Activated effector memory CD4-positive, alpha-beta T cell treated with anti-CD3 and anti-CD28 coated beads, Interleukin-2, amount 50 U/mL, for 16 hours (primary cell): Measurements from ENCODE around the gene B4GALT2.

Experiments
- DNase-seq: peaks from one replicate; pipeline ENCODE4 v3.0.0-alpha.2; 2020

Gene B4GALT2

DNA sequence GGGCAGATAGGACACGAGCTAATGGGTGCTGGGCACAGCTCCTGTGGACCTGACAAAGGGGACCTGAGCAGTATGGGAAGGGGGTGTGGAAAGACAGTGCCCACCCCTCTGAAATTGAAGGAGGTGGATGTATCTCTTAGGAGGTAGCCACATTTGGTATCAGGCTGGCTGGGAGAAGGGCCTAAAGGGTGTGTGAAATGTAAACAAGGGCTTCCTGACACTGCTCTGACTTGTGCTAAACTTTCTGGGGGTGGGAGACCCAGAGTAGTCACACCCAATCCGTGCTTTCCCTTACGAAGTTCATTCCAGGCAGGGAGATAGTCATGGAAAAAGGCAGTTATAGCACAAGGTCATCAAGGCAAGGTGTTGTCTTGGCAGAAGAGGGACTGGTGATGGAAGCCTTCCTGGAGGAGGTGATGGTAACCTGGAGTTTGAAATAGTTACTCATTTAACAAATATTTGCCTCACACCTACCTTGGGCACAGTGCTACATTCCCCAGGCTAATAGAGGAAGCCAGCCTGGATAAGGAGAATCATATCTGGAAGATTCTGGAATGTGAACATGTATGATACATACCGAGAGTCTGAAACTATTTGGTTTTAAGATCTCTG lies 7.1 kb downstream of the B4GALT2 start:
- no peak for DNase-seq

DNA sequence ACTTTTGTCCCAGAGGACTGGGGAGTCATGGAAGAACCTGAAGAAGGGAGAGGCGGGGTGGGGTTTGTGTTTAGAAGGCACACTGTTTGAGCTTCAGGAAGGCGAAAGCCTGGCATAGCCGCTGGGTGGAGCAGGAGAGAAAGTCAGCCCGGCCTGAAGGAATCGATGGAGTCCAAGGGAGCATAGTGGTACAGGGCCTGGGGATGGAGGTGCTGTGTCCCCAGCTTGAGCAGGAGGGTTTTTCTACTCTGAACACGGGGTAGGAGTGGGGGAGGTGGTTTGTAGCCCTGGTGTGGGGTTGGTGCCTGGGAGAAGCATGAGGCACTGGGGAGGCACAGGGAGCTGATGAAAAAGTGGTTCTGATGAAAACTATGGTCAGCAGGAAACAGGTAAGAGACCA lies 7.7 kb downstream of the B4GALT2 start:
- no peak for DNase-seq

DNA sequence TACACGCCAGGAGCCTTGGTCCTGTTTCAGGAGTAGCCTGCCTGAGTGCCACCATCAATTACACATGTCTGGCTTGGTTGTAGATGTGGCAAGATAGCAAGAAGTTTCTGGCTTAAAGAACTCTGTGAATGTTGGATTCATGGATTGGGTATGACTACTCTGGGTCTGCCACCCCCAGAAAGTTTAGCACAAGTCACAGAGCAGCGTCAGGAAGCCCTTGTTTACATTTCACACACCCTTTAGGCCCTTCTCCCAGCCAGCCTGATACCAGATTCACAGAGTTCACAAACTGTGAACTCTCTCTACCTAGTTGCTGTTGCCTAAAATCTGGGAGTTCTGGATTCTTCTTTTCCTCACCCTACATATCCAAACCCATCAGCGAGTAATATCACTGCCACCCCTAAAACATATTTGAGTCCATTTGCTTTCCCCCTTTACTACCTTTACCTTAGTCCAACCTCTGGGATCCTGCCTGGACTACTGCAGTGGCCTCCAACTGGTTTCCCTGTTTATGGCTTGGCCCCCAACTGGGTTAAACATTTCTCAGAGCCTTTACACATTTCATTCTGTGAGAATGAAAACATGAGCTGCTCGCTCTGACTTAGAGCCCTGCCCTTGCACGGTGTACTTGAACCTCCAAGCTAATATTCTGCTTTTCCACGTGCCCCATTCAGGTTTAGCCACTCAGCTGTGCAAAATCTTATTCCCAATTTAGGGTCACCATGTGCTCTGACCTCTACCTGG lies 8.3 kb downstream of the B4GALT2 start:
- no peak for DNase-seq

DNA sequence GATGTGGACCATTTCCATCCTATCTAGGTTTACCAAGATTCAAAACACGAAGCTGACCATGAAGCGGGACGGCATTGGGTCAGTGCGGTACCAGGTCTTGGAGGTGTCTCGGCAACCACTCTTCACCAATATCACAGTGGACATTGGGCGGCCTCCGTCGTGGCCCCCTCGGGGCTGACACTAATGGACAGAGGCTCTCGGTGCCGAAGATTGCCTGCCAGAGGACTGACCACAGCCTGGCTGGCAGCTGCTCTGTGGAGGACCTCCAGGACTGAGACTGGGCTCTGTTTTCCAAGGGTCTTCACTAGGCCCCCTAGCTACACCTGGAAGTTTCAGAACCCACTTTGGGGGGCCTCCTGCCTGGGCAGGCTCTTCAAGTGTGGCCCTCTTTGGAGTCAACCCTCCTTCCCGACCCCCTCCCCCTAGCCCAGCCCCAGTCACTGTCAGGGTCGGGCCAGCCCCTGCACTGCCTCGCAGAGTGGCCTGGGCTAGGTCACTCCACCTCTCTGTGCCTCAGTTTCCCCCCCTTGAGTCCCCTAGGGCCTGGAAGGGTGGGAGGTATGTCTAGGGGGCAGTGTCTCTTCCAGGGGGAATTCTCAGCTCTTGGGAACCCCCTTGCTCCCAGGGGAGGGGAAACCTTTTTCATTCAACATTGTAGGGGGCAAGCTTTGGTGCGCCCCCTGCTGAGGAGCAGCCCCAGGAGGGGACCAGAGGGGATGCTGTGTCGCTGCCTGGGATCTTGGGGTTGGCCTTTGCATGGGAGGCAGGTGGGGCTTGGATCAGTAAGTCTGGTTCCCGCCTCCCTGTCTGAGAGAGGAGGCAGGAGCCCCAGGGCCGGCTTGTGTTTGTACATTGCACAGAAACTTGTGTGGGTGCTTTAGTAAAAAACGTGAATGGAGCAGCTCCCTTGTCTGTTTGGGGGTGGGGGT lies 11.5 kb downstream of the B4GALT2 start:
- no peak for DNase-seq

DNA sequence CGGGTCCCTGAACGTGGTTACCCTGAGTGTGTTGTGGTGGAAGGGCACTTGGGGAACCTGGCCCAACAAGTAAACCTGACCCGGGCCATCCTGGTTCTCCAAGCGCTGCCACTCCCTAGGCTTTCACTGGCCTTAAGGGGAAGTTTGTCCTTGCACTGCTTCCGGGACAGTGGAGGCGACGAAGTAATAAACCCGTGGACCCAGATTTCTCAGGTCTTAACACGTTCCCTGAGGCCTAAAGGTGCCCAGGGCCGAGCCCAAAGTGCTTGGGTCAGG lies 12.1 kb downstream of the B4GALT2 start:
- DNase-seq = no peak

DNA sequence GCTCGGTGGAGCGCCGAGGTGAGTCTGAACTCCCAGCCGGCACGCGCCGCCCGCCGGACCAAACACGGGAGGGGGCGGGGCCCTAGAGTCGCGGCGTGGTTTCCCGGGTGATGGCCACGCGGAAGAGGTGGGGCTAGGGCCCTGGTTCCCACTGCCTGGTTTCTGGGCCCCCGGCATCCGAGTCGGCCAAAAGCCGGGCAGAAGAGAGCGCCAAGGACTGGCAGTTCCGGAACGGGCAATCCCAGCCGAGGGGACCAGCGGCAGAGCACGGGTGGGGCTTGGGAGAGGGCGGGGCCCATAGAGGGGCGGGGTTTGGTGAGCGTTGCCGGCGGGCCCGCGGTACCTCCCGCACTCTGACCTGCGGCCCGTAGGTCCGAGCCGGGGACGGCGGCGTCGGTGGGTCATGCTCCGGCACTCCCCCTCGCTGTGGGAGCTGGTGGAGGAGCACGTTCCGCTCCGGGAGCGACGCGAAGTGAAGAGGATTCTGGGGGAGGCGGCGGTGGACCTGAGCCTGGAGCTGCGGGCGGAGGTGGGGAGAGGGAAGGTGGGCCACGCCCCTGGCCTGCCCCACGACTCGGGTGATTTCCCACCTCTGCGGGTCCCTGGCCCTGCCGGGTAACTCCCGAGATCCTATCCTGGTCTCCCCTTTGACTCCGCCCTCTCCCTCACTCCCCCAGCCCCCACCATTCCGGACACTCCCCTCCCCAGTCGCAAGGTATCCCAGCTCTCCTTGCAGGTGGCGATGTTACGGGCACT lies 12.6 kb downstream of the B4GALT2 start, which contains the start of gene CCDC24:
Gene CCDC24 (plus strand): TSS at position 124 of the 756 bp plus-strand sequence. CDS start 280 bp downstream, at position 404.
- peak; percentile 92 for DNase-seq

DNA sequence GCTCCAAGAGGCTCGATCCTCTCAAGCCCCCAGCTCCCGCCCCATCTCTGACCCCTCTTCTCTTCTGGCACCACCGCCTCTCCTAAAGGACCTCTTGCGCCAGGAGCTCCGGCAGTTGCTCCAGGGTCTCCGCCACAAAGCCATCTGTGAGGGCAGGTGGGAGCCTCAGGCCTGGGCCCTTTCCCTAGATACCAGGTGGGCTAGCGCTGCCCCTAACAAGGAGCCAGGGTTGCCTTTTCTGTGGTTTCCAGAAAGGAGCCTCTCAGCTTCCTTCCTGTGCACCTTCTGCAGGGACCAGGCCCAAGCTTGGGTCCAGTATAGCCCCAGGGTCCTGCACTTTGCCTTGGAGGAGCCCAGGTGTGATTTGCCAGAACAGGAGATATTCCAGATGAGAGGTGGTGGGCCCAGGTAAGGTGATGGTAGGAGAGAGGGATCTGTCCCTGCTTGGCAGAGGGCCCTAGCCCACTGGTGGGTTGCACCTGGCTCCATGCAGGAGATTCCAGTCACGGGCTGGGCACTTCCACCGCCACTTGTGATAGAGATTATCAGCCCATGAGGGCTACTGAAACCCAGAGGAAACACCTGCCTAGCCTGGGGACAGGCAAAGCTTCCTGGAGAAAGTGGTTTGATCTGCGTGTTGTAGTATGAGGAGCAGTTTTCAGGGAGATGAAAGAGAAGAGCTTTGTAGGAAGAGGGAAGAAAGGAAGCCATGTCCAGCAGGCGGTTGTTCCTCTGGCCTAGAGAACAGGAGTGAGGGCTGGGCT lies 13.4 kb downstream of the B4GALT2 start:
- DNase-seq = no peak

DNA sequence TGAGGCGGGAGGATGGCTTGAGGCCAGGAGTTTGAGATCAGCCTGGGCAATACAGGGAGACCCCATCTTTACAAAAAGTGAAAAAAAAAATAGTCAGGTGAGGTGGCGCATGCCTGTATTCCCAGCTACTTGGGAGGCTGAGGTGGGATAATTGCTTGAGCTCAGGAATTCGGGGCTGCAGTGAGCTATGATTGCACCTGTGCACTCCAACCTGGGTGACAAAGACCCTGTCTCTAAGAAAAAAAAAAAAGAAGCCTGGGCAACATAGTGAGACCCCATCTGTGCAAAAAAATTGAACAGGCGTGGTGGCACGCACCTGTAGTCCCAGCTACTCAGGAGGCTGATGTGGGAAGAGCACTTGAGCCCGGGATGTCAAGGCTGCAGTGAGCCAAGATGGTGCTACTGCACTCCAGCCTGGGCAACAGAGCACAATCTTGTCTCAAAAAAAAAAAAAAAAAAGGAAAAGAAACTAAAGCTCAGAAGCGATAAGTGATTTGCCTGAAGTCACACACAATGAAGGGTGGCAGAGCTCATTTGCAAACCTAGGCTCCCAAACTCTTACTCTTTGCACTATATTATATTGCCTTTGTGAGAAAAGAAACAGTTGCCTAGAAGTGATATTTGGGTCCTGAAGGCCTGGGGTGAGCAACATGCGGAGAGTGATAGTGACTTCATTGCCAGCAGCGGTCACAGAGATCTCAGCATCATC lies 14.3 kb downstream of the B4GALT2 start:
- DNase-seq = no peak

DNA sequence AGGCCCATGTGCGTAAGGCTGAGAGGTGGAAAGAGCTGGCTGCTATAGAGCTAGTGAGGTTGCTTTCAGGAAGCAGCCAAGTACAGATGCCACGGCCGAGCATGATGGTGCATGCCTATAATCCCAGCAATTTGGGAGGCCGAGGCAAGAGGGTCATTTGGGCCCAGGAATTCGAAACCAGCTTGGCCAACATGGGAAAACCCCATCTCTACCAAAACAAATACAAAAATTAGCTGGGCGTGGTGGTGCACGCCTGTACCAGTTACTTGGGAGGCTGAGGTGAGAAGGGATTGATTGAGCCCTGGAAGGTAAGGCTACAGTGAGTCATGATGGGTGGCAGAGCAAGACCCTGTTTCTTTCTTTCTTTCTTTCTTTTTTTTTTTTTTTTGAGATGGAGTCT lies 15.1 kb downstream of the B4GALT2 start:
- DNase-seq = no peak

DNA sequence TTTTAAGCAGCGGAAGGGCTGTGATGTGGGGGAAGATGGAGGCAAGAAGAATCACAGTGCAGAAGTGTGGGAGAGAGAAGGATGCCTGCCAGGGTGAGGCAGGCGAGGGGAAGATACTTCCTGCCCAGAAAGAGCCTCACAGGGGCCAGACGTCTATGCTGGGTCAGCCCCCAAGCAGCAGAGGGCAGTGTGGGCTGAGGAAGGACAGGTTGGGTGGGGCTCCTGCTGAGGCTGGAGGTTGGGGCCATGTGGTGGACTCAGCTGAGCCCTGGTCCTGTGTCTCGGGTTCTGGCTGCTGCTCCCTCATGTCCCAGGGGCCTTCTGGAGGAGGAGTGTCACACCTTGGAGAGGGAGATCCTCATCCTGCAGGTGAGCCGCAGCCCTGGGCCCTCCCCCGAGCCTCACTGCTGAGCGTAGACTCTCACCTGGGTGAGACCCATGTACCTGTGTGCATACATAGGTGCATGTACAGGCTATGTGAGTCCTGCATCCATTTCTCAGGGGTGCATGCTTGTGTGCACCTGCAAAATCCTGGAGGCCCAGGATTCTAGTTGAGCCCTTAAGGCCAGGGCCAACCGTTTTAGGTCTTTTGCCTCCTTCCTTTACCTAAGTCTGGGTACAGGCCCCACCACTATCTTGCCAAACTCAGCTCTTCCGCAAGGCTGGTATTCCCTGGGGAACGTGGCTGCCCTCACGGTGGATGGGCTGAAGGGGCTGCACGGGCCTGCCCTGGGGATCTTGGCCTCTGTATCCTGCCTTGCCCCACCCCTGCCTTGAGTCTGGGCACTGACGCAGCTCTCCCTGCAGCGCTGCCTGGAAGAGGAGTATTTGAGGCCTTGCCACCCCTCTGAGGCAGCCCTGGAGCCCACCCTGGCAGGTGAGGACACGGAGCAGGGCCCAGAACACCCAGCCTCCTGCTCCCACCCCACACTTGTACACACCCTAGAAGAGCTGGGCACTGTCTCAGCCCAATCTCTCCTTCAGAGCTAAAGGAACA lies 16.1 kb downstream of the B4GALT2 start:
- DNase-seq = no peak

DNA sequence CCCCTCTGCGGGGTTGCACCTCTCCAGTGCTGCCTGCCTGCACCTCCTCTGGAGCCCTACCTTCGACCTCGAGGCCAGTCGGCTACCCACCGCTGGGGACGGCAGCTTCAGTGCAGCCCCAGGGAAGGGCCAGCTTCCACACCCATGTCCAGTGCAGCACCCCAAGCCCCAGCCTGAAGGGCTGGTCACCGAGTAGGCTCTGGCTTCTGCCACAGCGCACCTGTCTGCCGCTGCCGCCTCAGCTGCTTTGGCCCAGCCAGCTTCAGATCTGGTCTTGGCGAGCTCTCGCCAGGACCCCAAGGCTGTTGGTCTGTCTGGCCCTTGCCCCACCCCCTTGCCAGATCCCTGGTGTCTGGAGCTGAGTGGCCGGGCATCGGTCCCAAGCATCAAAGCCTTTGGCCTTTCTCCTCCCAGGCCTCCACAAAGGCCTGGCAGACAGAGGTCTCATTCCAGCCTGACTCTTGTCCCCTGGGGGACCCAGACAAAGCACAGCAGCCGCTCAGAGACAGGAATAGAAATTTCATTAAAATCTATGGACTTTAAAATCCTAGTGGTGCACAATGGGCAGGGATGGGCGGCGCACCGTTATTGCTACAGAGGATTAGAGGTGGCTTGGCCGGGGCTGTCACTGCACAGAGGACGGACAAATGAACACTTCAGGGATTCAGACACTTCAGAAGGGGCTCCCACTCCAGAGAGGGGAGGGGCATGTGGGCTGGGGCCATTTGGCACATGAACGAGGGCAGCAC lies 17.1 kb downstream of the B4GALT2 start:
- DNase-seq = no peak

DNA sequence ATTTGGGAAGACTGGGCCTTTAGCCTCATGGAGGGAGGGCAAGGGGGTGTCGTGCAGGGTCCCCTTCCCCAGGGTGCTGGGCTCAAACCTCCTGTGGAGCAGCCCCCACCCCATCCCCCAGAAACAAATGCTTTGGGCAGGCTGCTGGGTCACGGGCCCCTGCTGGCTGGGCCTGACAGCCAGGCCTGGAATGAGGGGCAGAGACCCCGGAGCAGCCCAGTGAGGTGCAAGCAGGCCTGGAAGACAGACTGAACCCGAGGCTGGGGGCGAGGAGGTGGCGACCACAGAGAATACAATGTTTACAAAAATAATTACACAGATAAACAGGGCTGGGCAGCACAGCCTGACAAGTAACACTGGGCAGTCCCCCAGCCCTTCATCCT lies 17.7 kb downstream of the B4GALT2 start:
- DNase-seq = no peak

DNA sequence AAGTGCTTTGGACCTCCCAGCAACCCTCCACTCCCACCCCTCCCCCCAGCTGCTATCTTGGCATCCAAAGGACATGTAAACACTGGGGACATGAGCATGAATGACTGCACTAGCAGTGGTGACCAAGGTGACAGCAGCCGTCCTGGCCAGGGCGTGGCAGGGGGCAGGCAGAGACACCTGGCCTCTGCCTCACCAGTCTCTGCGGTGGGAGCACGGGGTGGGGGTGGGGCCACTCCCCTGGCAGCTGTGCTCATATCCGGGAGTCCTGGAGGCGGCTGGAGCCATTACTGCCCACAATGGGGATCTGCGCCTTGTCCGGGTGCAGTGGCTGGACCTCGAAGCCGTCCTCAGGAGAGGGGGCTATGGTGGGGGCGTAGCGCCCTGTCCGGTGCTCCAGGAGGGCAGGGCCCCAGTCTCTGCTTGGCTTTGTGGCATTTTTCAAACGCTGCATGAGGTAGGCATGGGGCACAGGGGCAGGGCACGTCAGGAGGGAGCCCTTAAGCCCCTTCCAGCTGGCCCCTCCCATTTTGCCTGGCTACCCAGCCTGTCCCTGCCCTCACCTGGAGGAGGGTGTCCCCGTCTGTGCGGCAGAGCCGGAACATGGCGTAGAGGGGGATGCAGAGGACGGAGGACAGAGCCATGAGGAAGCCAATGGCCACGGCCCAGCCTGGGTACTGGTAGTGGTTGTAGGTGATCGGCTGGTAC lies 18.4 kb downstream of the B4GALT2 start:
- no peak for DNase-seq

DNA sequence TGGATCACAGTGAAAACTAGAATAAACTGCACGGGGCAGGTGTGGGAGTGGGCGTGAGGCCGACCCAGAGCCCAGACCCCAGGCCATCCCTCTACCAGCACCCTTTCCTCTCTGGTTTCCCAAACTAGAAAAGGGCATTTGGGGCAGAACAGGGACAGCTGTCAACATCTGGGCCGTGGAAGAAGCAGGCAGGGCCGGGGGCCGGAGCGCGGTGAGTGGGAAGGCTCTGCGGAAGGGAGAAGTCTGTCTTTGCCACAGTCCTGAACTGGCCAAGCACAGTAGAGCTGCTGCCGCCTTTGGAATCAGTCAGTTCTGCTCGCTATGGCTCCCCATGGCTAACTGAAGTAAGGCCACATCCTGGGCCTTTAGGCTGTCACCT lies 19.0 kb downstream of the B4GALT2 start:
- DNase-seq = no peak

DNA sequence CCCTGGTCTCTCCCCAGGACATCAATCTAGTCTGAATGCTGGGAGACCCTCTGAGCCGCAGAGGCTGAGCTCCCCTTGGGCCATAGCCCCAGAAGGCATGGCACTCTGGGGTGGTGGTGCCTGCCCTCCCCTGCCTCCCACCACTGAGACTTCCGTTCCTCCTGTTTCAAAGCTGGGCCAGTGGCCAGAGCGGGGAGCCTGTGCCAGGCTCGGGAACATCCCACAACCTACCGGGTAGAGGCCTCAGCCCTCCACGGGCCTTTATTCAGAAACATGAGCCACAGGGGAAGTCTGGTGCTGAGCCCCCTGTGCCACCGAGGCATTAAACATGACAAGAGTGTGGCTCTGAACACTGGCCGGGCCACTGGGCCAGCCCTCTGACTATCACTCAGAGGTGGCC lies 20.4 kb downstream of the B4GALT2 start:
- DNase-seq = no peak

DNA sequence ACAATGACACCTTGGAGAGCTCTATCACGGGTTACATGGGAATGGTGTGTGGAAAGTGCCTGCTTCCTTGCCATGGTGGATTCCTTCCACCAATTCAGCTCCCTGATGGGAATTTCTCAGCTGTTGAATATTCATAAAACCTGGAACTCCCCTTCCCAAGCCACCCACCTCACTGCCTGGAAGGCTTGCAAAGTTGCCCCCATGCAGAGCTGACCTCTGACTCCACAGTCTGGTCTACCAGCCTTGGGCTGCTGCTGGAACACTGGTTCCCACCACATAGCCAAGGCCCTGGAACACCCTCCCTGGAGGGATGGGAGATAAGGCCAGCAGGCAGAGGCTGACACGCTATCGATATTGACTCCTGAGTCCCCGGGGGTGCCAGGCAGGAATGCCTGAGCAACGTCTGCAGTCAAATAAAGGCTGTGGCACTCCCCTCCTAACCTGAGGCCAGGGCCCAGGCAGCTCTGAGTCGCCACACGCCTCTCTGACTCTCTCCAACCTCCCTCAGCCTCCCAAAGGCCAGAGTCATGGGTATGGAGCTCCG lies 21.2 kb downstream of the B4GALT2 start:
- DNase-seq = no peak

DNA sequence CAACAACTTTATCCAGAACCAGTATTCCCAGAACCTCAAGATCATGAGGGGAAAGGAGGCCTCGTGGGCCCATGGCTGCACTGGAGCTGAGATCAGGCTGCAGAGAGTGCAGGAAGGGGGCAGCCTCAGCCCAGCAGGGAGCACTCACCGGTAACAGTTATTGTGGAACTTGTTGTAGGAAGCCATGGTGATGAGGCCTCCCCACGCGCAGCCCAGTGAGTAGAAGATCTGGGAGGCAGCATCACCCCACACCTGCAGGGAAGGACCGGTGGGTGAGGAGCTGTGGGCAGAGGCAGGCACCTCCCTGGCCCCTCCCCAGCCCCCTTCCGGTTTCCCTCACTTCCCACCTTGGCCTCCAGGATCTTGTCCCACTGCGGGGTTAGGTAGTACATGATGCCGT lies 23.2 kb downstream of the B4GALT2 start:
- no peak for DNase-seq

DNA sequence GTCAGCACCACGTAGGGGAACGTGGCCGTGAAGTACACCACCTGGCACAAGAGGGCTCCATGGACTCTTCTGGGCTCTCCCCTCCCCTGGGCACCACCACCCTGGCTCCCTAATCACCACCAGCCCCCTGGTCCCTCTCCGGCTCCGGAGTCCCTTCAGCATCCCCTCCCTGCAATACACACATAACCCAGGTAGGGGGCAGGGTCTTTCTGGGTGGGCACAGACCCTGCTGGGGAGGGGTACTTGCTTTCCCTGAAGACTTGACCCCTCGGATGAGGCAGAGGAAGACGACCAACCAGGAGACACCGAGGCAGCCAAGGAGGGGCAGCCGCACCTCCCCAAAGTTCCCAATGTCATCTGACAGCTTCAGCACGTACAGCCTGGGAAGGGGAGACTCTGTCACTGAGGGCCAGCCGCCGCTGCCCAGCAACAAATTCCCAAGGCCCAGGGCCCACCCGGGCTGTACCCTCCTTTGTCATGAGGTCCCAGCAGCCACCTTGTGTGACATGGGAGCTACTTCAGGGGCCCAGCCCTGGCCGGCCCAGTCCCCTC lies 23.7 kb downstream of the B4GALT2 start:
- no peak for DNase-seq
